GM20431 (cell line): ENCODE results near the gene FLNA.

Experiments used
- in situ Hi-C: fragments of 300-500 bp; cut with MseI, MboI; formaldehyde crosslinking; loops from one replicate; pipeline ENCODE4 v1.15.0; 2020; ENCODE audit warnings: low sequenced_read_pairs; ENCODE audit not compliant: unreplicated experiment

FLNA gene

DNA sequence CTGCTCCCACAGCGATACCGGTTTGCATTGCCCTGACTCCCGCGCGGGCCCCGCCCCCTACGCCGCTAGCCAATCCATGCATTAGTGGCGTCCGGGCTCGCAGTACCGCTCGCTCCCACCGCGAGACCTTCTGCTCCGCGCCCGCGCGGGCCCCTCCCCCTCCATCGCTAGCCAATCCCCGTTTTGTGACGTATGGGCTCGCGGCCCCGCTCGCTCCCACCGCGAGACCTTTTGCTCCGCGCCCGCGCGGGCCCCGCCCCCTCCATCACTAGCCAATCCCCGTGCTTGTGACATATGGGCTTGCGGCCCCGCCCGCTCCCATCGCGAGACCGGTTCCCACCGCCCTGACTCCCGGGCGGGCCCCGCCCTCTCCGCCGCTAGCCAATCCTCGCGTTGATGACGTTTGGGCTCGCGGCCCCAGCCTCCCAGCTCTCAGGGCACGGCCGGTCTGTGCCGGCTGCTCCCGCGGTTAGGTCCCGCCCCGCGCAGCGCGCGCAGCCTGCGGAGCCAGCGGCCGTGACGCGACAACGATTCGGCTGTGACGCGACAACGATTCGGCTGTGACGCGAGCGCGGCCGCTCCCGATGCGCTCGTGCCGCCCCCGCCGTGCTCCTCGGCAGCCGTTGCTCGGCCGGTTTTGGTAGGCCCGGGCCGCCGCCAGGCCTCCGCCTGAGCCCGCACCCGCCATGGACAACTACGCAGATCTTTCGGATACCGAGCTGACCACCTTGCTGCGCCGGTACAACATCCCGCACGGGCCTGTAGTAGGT lies 4.5 kb upstream of the FLNA start, which contains the start of gene EMD:
Gene EMD, plus strand, starts transcription at position 497 of the 770 bp plus-strand sequence. Its CDS starts 190 bp downstream, at position 687.
- in situ Hi-C loops = no loop called here

DNA sequence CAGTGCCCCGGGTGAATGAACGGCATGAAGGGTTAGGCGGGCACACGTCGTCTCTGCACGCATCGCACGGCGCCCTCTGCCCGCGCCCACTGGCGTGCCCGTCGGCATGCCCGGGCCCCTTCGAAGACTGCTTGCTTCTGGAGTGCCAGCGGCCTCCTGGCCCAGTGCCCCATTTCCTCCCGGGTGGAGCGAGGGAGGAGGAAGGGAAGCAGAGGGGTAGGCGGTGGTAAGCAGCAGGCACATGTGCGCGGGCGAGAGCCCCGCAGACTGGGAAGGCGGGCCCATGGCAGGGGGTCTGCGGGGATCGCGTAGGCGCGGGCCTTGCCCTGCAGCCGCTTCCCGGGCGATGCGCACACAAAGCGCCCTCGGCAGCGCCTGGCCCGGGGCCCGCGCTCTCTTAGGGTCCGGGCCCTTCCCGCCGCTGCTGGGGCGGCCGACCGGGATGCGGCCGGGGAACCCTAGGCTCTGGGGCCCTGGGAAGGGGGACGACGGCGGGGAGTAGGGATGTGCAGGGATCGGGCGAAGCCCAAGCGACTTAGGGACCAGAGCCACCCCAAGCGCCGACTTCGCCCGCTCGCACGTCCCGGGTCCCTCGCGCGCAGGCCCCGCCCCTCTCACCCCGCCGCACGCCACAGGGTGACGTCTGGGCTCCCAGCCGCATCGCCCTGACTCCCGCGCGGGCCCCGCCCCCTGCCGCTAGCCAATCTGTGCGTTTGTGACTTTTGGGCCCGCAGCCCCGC lies 3.8 kb upstream of the FLNA start:
- in situ Hi-C loops = no loop called here

DNA sequence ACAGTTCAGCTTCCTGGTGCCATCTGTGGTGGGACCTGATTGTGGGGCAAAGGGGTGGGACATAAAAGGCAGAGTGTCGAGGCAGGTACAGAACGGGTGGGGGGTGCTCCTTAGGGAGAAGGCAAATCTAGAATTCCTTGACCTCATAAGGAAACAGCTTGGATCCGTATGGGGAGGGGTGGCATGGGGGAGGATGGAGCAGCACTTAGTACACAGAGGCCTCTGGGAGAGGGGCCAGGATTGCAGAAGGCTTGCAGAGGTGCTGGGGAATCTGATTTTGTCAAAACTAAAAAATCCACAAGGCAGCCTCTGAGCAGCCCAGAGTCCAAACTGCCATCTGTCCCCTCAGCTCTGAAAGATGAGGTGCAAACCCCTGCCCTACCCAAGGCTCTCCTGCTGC lies 2.3 kb upstream of the FLNA start:
- in situ Hi-C loops = no loop called here

DNA sequence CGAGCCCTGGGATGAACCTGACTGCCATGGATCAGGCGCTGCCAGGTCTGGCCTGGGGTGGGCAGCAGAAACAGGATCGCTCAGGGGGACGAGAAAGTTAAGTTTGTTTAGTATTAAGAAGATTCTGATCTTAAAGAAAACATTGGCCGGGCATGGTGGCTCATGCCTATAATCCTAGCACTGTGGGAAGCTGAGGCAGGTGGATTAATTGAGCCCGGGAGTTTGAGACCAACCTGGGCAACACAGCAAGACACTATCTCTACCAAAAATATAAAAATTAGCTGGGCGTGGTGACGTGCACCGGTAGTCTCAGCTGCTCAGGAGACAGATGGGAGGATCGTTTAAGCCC lies 696 bp upstream of the FLNA start:
- in situ Hi-C loops = no loop called here

DNA sequence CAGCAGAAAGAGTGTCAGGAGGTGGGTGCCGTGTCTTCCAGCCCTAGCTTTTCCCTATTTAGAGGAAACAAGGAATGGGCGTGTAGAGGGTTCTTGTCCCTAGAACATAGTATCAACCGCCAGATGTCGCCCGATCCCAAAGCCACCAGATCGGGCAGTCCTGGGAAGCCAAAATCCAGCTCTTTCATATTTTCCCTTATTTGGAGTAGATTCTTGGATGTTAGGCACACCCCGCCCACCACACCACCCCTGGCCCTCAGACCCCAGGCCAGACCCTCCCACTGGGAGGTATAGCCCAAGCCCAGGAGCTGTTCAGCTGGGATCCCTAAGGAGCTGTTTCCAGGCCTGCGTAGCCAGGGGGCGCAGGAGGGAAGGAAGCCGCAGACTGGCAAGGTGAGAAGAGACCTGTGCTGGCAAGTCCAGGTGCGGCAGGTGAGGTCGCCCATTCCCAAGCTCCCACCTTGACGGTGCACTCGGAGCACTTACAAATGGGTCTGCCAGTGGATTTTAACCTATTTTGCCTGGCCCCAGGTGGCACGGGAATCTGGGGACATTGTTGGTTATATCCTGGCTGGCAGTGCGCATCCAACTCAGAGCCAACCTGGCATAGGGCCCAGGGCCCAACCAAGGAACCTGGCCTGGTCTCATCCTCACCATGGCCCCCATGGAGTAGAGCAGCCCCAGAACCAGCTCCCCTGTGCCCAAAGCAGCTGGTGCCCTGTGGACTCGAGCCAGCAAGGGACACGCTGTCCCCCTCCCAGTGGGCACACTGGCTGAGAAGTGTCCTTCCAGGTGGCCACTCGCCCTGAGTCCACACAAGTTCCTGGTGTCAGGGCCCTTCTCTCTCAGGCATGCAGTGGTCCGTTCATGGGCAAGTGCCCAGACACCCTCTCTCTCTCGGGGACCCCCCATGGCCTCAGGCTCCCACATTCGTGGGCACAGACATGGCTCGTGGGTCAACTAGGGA lies 811 bp downstream of the FLNA start:
- in situ Hi-C loops = no loop called here

DNA sequence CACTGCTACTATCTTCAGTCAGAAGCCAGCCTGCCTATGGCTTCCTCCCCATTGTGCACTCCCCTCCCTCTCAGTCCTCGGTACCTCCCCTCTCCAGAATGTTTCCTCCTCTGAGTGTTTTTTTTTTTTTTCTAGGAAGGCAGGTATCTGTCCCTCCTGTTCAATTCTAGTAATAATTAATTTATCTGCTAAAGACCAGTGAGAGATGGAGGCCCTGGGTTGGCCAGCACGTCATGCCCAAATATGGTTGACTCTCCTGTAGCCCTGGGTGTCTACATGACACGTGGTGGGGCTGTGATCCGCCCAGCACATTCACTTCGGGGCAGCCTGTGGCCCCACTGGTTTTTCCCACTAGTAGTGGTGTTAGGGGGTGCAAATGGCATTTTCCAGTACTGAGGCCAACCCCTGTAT lies 1.8 kb downstream of the FLNA start:
- in situ Hi-C loops = no loop called here

DNA sequence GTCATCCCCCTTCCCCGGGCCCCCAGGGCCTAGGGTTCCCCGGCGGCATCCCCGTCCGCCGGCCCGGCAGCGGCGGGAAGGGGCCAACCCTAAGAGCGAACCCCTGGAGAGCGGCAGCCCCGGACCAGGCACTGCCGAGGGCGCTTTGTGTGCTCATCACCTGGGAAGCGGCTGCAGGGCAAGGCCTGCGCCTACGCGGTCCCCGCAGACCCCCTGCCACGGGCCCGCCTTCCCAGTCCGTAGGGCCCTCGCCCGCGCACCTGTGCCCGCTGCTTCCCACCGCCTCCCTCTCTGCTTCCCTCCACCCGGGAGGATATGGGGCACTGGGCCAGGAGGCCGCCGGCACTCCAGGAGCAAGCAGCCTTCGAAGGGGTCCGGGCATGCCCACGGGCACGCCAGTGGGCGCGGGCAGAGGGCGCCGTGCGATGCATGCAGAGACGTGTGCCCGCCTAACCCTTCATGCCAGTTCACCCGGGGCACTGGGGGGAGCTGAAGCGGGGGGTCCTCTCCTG lies 2.6 kb downstream of the FLNA start:
- in situ Hi-C loops = no loop called here

DNA sequence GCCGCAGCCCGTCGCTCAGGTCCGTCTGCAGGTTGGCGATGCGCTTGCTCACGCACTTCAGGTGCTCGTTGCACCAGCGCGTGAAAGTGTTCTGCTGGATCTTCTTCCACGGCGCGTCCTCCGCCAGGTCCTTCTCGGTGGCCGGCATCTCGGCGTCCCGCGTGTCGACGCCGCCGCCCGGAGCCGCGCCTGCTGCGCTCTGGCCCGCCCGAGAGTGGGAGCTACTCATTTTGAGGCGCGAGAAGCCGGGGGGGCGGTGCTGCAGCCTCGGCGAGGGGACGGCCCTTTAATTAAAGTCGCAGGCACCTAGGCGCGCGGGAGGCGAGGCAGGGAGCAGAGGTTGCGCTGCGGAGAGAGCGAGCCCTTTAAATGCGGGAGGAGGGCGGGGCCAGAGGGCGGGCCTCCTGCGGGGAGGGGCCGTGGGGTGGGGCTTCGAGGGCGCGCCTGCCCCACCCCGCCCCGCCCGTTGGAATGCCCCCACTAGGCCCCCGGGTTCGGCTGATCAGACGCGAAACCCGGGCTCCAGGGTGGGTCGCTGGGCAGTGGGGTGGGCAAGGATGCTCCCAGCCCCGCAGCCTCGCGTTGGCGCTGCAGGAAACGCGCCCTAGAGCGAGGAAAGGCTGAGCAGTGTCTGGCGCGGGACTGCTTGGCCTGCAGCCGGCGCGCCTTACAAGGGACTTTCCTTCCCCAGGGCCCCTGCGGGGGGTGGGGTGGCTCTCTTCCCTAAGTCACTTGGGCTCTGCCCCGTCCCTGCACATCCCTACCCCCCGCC lies 3.2 kb downstream of the FLNA start:
- in situ Hi-C loops = no loop called here

DNA sequence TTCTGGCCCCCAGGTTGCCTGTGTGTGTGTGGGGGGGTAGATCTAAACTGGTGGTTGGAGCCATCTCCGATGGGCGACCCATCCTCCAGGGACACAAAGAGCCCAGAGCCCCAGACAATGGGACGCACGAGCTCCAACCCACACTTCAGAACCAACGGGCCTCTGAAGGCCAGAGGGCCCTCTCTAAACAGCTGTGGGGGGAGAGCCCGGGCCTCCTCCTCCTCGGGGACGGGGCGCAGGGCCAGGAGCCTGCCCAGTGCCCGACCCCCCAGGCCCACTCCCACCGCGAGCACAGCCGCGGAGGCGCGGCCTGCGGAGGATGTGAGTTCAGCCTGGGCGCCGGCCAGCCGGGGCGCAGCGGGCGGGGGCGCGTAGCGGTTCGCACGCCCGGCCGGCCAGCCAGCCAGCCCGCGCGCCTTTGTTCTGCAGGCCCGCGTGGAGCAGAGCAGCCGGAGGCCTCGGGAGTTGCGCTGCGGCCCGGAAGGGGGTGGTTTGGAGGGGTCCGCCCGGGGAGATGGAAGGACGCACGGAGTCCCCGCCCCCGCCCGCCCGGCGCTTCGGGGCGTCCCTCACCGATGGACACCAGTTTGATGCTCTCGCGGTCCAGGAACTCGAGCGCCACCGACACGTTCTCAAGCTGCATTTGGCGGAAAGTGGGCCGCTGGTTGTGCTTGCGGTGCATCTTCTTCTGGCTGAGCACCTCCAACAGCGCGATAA lies 4.0 kb downstream of the FLNA start:
- in situ Hi-C loops = no loop called here

DNA sequence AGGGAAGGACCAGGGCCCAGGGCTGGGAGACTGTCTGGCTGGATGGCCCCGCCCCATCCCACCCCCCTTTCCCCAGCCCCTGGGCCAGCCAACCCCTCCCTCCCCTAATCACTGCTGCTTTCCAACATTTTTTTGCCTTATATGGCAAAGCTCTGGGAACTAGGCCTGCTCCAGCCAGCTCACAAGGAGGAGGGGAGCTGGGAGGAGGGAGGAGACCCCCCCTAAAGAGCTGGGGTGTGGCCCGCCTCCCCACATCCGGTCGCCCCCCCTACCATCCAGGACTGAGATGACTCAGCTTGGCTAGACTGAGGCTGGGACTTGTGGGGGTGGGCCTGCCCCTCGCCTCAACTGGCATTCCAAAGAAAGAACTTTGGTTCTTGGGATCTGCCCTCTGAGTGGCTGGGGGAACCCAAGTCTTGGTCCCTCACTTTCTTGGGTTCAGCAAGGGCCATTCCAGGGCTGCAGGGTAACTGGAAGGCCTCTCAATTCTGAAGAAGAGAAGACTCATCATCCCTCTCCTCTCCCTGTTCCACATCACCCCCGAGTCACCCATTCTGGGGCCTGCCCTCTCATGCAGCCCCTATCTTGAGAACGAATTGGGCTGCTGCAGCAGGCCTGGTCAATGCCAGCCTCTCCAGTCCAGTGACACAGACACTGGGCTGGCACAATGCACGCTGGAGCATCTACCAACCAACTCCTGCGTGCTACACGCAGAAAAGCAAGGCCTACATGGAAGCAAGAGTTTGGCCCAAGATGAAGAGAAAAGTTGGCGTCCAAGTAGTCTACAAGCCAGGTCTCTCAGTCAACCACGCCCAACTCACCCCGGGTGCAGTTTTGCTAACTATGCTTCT lies 4.8 kb downstream of the FLNA start:
- in situ Hi-C loops = no loop called here

DNA sequence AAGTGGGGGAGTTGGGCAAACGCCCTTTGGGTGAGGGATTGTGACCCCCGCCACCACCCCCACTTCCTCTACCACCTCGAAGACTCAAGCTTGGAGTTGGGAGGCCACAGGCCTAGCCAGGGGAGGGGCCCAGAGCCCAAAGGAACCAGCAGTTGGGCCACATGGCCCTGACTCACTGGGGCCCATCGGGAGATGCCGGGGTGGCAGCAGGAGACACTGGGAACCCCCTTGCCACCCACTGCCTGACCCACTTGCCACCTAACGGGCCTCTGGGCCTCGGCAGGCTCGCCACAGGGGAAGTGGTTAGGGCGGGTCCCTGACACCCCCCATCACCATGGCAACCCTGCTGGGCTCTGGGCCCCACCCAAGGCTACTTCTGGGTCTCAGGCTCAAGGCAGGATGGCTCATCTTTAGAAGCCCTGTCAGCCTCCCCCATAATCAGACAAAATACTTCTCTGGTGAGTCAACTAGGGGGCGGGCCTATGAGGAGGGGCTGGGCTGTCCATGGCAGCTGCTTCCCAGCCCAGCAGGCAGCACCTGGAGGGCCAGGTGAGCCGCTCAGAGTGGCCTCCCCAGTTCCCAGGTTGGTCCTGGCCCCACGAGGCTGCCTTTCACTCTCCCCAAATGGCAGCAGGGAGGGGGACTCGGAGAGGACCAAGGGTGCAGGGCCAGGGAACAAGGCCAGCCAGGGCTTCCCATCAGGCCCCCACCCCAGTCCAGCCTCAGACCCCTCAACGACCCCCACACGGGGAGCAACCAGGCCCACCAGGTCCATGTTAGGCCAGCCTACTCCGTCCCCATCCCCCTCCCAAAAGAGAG lies 5.6 kb downstream of the FLNA start:
- in situ Hi-C loops = no loop called here

DNA sequence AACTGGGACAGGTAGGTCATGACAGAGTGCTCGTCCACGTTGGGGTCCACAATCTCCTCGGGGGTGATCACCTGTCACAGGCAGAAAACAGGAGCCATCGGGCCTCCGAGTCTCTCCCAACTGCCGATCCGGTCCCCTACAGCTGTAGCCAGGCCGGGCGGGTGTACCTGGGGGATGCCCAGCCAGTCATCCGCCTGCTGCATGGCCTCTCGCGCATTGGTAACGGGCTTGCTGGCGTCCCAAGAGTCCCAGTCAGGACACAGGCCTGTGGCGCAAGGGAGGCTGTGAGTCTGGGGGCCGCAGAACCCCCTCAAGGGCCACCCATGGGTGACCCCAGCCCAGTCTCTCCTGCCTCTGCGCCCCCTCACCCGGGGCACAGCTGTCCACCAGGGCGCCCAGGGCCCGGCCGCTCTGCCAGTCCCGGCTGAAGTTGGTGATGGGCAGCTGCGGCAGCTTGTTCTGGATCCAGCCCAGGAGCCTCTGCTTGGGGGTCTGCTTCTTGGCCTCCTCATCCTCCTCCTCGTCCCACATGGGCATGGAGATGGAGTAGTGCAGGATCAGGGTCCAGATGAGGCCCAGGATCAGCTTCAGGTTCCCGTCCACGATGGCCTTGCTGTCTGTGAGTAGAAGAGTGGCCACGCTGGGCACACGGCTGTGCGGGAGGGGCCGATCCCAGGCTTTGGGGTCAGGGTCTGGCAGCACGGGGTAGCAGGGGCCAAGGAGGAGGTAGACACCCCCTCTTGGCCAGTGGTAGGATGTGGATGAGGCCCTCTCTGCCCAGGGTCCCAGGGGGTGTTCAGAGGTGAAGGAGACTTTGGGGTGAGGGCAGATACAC lies 6.7 kb downstream of the FLNA start:
- in situ Hi-C loops = no loop called here

DNA sequence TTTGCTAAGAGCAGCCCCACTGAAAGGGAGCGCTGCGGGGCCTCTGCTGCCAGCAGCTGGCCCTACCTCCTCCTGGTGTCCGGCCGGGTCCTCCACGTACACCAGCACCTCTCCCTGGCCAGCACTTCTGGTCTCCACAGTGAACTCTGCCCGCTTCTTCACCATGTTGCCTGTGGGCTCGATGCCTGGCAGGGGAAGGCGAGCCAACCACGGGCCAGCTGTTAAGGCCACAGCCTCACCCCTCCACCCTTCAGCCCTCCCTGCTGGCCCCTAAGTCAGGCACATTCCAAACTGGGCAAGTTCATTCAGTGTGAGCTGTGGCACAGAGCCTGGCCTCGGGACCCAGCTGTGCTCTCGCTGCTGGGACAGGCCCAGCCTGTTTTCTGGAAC lies 7.8 kb downstream of the FLNA start:
- in situ Hi-C loops = no loop called here

DNA sequence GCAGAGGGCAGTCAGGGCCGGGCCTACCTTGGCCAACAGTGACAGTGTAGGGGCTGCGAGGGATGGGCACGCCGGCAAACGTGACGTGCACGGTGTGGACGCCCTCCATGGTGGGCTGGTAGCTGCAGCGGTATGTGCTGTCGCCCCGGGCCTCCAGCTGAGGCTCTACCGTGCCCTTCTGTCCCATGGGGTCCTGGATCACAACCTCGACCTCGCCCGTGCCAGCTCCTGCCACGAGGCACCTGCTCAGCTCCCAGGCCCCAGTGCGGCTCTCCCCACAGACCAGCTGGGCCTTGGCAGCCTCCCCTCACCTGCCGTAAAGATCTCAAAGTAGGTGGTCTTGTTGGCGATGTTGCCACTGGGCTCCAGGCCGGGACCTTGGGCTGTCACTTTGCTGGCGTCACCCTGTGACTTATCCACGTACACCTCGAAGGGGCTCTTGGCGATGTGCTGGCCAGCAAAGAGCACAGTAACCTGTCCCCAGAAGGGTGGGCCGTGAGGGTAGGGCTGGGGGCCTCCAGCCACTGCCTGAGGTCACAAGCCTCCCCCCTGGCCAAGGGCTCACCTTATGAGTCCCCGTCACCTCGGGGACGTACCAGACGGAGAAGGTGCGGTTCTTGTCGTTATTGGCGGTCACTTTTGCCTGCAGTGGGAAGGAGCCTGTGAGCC lies 8.3 kb downstream of the FLNA start:
- in situ Hi-C loops = no loop called here

DNA sequence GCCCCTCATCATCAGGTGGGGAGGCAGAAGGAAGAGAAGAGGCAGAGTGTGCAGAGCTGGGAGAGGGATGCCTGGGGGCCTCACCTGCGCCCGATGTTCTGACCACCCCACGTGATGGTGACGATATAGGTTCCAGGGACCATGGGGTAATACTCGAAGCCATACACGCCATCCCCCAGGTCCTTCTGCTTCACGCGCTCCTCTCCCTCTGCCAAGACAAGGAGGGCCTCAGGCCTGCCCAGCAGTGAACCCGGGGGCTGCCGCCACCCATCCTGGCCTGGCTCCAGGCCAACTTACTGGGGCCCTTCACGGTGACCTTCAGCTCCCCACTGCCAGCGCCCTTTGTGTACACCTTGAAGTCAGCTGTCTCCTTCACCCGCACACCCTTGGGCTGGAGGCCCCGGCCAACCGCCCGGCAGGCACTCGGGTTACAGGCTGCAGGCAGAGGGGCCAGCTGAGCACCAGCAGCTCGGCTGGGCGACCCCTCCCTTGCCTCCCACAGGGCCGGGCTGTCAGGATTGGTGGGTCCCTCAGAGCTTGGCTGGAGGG lies 9.3 kb downstream of the FLNA start:
- in situ Hi-C loops = no loop called here
